A172 (cell line): ENCODE results near the gene PCSK2. TPM values are rescaled to one million over a fixed set of nuclear protein-coding genes. Genes with fewer than 3 reads are reported as not detected.

Experiments used
- DNase-seq: peaks from one replicate; pipeline ENCODE4 v3.0.0-alpha.2; 2015; ENCODE audit warnings: low spot score
- total RNA-seq: library from RNA; depleted of rRNA; stranded (reverse); fragments of >200 nt; shearing (Covaris generic); gene quantifications from 2 replicates; pipeline ENCODE4 v1.2.3, GENCODE V29; 2014

PCSK2 gene
- total RNA-seq, 1 experiment from 2014 or later = not detected

DNA sequence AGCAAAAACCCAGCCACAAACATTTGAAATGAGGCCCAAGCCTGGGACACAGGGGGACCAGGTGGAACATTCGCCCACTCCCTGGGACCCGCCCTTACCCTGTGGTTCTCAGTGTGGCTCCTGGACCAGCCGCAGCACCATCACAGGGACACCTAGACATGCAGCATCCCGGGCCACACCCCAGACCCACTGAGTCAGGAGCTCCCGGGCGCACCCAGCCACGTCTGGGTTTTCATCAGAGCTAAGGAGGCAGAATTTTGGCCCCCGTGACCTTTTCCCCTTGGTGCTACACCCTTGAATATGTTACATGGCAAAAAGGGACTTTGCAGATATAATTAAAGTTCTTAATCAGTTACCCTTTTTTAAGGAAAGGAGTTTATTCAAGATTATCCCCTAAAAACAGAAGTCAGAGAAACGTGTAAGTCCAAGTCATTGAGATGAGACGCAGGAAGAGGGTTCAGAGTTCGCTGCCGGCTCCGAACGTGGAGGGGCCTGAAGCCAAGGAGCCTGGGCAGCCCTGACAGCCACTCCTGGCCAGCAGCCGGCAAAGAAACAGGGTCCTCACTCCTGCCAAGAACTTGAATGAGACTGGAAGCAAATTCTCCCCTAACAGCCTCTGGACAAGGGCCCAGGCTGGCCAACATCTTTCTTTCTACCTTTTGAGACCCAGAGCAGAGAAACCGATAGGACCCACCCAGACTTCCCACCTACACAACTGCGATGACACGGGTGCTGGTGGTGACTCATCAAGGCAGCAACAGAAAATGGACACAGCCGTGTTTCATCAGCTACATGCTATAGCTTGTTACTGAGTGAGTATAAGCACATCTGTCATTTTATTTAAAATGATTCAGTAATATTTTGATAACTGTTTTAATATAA, 279.0 kb downstream of the PCSK2 start:
- DNase-seq = peak; percentile 21

DNA sequence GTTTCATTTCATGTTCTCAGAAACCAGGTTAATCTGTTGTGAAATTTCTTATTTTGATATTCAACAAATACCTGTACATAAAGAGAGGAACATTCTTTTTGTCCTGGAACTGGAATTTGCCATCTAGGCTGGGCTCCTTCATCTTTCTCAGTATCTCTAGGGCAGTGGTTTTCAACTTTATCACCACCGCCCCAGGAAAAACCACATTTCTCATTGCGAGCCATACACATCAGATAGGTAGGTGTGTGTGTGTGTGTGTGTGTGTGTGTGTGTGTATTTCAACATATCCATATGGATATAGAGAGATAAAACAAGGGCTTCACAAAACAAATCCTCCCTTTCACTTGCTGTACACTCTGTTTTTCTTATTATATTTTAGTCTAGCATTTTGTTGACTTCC, 280.2 kb downstream of the PCSK2 start:
- no peak for DNase-seq

DNA sequence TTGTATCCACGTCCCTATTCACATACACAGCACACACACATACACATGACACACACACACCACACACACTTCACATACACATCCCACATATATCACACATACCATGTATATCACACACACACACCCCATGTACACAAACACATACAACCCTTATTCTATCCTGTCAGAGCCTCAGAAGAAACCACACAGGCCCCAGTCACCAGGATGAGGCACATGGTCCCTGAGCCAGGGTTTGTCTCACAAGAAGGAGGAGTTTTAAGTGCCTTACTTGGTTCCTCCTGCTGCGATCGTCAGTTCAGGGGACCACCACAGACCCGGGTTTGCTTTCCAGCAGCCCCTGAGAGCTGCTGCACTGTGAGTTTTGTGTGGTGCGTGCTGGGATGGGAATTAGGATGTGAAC, 280.7 kb downstream of the PCSK2 start:
- DNase-seq = no peak

DNA sequence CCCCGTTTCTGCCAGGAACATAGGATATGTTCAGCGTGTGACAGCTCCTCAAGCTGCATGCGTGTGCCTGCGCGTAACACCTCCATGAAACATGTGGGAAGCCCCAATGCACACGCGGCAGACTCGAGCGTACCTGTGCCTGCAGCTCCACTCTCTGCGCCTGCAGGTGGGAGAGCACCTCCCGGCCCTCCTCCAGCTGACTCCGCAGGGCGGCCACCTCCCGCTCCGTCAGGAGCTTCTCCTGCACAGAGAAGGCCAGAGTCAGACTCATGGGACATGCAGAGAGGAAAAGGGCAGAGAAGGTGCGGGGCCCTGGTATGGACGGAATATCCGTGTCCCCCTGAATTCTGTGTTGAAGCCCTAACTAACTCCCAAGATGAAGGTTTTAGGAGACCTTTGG, 281.9 kb downstream of the PCSK2 start:
- DNase-seq = no peak

DNA sequence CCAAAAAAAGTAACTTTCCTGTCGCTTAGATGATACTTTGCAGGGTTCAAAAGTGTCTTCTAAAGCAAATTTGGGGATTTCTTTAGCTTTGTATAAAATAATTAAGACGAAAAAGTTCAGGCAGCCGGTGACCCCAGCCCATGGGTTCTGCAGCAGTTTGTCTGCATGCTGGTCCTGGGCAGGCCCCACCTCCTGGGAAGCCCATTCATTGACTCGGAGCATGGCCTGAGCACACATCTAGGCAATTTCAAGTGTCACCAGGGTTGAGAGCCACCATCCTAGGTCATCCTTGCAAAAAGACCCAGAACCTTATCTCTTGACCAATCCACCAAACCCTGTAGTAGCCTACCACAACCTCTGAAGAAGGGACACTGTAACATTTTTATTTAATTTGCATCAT, 283.7 kb downstream of the PCSK2 start:
- no peak for DNase-seq

DNA sequence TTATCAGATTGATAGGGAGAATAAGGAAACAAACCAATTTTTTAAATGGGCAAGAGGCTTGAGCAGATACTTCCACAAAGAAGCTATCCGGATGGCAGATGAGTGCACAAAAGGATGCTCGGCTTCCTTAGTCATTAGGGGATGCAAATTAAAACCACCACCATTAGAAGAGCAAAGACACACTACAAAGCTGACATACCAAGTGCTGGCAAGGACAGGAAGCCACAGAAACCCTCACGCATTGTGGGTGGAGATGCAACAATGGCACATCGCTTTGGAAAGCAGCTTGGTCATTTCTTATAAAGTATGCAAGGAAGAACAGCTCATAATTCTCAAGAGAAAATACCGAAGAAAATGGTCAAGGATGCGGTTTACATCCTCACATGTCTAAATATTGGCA, 284.6 kb downstream of the PCSK2 start:
- DNase-seq = no peak

DNA sequence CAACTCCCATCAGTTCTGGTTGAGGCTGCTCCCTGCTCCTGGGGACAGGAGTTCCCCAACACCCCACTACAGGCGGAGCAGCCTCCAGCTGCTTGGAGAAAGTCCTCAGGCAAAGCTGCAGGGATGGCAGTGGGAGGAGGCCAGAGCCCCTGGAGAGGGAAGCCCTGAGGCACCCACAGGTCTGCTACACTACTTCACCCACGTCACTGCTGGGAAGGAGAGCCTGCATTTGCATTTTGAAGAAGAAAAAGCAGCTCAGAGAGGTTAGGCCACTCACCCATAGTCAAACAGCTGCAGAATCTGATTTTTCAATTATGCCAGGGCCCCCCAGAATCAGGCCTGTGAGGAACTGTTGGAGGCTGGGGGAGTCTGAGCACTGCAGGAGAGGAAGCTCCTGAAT, 287.1 kb downstream of the PCSK2 start:
- DNase-seq = no peak

DNA sequence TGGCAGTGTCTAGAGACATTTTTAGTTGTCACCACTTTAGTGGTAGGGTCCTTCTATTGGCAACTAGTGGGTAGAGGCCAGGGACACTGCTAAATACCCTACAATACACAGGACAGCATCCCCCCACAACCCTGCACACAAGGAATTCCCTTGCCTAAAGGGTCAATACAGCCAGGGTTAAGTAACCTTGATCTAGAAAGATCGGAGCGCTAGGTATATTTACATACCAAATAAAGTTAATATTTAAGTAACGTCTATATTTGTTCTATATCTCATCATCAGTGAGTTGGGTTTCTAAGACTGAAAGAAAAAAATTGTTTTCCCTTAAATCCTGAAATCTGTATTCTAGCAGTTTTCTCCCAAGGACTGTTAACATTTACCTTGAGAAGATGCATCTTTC, 288.2 kb downstream of the PCSK2 start:
- DNase-seq = no peak

DNA sequence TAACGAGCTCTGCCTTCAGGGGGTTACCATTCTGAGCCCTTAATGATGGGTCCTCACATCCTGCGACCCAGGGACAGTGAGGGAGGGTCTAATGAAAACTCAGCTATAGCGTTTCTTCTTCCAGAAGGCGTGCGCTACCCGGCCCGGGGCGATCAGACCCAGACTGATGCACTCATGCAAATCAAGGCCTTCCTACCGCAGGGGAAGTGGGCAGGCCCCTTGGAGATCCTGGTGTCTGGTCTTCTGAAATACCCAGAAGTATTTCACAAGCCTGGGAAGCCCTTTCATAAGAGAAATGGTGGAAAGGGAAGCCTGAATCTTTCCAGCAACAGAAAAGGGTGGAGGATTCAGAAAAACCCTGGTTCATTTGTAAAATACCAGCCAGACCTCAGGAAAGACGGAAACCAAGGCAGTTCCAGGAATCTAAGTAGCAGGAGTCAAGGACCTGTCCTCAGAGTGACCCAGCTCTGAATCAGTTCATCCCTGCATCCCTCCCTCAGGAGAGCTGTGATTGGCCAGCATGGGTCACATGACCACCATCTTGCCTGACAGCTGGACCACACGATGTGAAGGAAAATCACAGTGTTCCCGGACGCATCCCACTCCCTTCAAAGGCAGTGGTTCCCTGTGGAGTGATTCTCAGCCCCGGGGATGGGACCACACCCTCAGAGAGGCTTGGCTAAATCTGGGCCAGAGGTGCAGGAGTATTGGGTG, 291.7 kb downstream of the PCSK2 start:
- DNase-seq = no peak

DNA sequence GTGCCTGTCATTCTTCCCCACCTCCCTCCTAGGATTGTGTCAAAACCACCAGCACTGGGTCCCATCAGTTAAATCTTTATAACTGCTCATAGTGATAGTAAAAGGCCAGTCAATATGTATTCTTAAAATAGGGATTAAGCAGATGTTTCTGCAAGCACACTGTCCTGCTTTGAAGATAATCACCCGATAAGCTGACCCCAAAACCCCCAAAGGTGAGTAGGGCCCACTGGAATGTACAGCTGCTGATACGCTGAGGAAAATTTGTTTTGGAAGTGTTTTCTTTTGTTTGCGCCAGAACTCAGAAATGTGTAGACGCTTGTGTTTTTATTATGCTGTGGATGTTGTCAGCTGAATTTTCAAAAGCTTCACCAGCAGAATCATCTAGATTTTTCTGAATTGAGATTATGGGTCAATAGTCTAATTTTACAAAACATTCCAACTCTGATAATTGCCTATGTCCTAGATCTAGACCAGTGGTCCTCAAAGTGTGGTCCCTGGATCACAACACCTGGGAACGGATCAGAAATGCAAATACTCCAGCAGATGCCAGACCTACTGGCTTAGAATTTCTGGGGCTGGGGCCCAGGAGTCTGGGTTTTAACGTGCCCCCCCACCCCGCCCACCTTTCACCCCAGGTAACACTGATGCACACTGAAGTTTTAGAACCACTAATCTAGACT, 292.9 kb downstream of the PCSK2 start:
- DNase-seq = no peak

DNA sequence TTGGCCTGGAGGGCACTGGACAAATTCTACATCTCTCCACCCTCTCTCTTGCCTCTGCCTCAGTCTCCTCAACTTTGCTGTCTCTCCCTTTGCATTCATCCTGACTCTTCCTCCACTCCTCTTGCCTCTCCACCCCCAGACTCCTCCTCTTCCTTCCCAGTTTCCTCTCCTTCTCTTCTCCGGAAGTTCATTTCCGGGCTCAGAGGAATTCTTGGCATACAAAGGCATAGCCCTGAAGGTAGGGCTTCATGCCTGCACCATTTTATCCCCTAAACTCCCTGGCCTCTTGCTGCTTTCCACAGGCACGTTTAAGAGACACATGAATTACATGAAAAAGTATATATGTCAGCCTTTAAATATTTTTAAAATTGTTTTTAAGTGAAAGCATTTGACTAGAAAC, 293.7 kb downstream of the PCSK2 start:
- DNase-seq = no peak

DNA sequence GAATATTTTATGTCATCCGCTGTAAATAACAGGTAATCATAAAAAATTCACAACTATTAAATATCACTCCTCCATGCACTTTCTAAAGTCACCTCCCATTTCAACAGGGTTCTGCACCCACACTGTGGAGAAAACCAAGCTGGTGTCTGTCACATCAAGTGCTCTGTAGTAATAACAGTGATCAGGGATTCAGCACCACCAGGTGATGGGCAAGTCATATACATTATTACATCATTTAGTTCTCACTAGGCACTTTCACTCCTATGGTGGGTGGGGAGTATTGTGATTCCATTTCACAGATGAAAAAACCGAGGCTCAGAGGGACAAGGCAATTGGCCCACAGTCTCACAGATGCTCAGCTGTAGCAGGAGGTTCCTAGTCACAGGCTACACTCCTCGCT, 295.7 kb downstream of the PCSK2 start:
- no peak for DNase-seq

DNA sequence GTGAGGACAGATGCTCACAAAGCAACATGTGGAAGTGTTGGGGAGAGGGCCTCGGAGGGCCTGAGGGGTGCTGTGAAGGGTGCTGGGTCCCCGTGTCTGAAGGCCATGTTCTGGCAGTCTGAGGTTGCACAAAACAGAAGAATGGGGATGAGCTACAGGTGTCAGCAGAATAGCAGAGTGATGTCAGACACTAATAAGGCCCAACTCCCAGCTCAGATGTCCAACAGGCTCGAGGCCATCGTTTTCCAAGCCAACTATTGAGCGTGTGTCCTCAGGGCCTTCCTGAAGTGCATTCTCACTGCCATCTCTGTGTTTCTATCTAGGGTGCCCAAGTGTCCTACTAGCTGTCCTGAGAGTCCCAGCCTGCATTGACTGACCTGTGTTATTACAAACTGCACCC, 296.5 kb downstream of the PCSK2 start:
- DNase-seq = no peak

DNA sequence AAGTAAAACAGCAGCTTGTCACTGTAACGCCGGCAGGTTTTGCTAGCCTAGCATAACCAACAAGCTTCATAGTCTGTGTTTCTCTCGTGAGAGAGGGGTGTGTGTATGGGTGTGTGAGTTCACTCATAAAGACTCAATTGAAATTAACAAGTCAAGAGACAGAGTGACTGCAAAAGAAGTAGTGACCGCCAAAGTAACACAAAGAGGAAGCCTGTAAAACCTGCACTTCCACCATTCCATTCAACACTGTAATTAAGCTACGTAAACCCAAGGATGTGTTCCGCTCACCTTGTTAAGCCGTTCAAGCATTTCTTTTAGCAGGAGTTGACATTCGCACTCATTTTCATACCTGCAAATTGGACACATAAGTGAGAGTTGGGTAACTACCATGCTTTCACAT, 297.7 kb downstream of the PCSK2 start:
- DNase-seq = no peak

DNA sequence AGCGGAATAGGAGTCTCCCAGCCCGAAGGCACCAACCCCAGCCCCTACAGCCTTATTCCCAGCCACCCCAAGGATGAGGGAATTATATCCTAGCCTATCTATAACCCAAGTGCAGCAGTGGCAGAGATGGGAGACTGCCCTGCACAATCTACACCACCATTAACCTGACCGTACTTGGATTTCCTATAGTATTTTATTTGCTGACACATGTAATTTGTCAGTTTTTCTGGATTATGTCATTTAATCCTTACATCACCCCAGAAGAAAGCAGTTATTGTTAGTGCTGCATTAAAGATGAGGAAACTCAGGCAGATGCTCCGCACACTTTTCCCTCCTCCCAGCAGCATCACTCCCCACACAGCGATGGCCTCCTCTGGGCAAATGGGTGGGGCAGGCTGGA, 298.3 kb downstream of the PCSK2 start:
- DNase-seq = no peak

DNA sequence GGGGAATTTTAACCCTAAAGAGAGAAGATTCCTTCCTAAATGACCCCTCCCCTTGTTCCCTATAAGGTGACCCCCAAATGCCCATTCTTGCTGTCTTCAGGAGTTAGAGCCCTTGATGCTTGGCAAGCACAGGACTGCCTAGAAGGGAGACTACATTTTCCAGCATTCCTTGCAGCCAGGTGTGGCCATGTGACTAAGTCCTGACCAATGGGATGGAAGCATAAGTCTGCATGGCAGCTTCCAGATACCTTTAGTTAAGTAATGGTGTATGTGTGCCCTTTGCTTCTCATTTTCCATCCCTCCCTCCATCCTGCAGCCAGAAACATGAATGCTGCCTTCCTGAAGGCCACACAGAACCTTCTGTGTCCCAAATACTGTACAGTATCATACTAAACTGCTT, 298.8 kb downstream of the PCSK2 start:
- DNase-seq = peak; percentile 55

DNA sequence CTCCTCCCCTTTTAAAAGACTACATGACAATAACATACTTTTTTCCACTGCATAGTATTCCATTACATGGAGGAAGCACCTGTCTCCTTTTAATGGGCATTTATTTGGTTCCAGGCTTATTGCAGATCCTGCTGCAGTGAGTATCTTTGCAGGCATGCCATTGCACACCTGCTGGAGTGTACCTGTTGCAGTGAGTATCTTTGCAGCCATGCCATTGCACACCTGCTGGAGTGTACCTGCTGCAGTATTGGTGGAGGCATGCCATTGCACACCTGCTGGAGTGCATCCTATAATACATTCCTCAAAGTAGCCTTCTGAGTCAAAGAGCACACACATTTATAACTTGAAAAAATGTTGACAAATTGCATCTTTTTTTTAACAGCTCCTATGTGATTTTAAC, 302.7 kb downstream of the PCSK2 start:
- no peak for DNase-seq

DNA sequence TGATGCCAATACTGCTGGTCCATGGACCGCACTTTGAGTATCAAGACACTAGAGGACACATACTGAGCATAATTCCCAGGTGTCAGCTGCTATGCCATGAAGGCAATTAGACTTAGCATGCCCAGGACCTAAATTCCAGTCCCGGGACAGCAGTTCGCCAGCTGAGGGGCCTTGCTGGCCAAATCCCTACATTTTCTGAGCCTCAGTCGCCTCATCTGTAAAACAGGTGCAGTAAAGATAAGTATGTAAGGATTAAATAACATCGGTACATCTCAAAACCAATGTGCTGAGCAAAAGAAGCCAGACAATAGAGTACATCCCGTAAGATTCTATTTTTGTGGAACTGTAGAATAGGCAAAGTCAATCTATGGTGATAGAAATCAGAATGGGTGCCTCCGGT, 303.3 kb downstream of the PCSK2 start:
- no peak for DNase-seq

DNA sequence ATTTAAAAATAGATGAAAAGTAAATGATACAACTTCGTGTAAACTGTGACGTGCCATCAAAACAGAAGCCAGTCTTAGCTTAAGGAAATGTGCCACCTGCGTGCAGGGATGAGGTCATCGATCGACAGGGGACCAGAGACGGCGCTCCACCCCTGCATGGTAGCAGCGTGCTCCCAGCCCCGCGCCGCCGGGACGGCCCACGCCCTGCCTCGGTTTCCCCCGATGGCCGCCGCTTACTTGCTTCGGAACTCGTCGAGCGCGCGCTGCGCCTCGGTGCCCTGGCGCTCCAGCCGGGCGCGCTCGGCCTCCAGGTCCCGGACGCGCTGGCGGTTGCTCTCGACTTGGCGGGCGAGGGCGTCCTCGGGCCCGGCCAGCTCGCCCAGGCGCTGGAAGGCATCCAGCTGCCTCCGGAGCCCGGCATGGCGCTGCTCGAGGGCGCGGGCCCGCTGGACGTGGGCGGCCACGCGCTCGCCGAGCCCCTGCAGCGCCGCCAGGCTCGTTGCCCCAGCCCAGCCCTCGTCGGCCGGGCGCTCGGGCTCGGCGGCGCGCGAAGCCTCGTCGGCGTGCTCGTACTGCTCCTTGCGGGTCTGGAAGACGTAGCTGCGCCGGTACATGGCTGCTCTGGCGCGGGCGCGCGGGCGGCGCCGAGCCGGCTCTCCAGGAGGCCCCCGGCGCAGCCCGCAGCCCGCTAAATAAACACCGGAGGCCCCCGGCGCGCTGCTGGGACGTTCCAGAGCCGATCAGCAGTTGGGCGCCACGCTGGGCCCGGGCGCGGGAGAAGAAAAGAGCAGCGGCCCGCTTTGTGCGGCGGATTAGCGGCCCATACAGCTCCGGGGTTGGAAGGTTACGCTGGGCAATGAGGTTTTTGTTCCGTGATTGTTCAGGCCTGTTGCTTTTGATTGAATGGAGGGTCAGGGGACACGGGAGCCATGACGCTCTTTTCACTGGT, 304.1 kb downstream of the PCSK2 start, which contains the start of gene BFSP1:
Gene BFSP1, minus strand, starts transcription at position 664 of the 949 bp plus-strand sequence. Its CDS starts 50 bp downstream, at position 614.
- DNase-seq = no peak

DNA sequence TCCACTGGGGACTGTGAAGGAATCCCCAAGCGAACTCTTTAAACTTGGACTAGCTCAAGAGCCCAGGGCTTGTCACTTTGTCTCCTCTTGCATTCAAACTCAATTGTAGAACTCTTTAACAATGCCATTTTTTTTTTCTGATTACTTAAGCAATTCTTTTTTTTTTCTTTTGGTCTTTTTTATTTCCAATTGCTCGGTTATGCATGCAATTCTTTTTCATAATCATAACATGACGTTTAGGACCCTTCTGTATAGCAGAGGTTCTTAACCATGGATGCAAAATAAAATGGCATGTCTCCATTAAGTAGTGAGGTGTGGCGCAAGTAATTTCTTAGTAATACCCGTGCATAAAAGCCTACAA, 304.8 kb downstream of the PCSK2 start:
- DNase-seq = no peak

DNA sequence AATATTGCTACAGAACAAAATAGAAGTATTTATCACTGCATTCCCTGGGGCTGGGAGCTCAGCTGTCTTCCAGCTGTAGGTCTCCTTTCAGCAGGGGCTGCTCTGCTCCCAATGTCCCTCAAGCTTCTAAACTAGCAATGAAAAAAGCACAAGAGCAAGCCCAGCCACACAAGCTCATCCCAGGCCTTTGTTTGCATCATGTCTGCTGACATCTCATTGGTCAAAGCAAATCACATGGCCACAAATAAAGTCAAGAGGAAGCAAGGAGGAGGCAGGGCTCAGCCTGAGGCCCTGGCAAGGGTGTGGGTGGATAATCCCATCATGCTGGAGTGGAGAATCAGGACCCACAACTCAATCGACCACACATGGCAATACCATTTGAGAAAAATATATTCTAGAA, 306.6 kb downstream of the PCSK2 start:
- peak; percentile 31 for DNase-seq

DNA sequence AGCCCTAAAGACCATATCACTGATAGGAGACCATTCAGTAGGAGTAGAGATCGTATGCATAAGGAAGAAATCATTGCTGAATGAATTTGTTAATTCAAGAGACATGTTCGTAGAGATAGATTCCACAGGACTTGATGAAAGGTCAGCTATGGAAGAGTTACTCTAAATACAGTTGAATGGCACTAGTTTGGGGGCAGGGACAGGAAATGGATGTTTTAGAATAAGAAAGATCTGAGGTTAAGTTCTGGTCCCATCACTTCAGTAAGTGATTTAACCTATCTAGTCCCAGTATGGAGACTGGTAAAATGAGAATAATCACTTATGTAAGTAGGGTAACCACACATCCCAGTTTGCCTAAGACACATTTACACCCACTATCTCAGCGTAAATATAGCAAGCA, 307.2 kb downstream of the PCSK2 start:
- no peak for DNase-seq
